ENCODE measurements around the gene LAMTOR2.
A peak's percentile ranks its signal among the peaks of the same experiment; 100 is the strongest.

LAMTOR2 gene

GRCh38 chr1:156083800-156084790, 29.5 kb downstream of the LAMTOR2 start:
- Histone ChIP-seq H3K4me1 (ENCODE audit: insufficient read depth, low read length) (peaks cover 22% of the 10 kb centered on the region), H3K9me3 (ENCODE audit: insufficient read depth, low read depth, low read length) (no peaks in the 10 kb centered on the region), H3K9ac (ENCODE audit: low read depth, low read length) (peak overlapping the region; percentile 68; the same call in 1 of the 2 replicates), H3K4me3 (ENCODE audit: low read length) (peak overlapping the region; percentile 97), H3K27ac (ENCODE audit: low read depth, low read length) (peak overlapping the region; percentile 51; the same call in 1 of the 2 replicates), H3K36me3 (ENCODE audit: insufficient read depth, low read length) (0 out of 2 replicates have a peak, but pooled peaks cover 4% of the 10 kb centered on the region), H3K27me3 (ENCODE audit: insufficient read depth, low read length) (no peaks in the 10 kb centered on the region)
- WGBS: 8% methylated on average over 5 of the region's 7 CpGs

DNA sequence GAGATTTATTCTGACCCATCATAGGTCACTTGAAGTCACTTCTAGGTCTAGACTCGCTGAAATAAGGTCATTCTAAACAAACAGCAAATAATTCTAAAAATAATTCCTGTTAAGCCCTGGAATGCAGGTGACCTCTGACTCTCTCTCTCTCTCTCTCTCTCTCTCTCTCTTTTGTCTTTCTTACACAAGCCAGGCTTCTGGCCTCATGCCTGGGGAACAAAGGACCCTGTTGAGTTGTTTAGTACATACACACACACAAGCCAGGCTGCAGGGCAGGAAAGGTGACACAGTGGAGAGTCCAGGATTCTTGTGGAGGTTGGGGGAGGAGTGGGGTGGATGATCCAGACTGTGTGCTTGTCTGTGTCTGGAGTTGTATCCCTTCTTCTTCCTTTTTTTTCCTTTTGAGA, 31.7 kb downstream of the LAMTOR2 start:
- no peak overlapping the region; the same call in 1 of the 2 replicates for H3K9ac ChIP-seq (ENCODE audit: low read depth, low read length)
- no peaks in the 10 kb centered on the region for H3K27me3 ChIP-seq (ENCODE audit: insufficient read depth, low read length)
- H3K36me3 ChIP-seq (ENCODE audit: insufficient read depth, low read length): no peaks in the 10 kb centered on the region
- H3K9me3 ChIP-seq (ENCODE audit: insufficient read depth, low read depth, low read length): no peaks in the 10 kb centered on the region
- 68% methylated on average over 1 of the region's 1 CpG for WGBS
- H3K4me1 ChIP-seq (ENCODE audit: insufficient read depth, low read length): peaks cover 19% of the 10 kb centered on the region
- no peak overlapping the region for H3K4me3 ChIP-seq (ENCODE audit: low read length)
- no peak overlapping the region for H3K27ac ChIP-seq (ENCODE audit: low read depth, low read length)

DNA sequence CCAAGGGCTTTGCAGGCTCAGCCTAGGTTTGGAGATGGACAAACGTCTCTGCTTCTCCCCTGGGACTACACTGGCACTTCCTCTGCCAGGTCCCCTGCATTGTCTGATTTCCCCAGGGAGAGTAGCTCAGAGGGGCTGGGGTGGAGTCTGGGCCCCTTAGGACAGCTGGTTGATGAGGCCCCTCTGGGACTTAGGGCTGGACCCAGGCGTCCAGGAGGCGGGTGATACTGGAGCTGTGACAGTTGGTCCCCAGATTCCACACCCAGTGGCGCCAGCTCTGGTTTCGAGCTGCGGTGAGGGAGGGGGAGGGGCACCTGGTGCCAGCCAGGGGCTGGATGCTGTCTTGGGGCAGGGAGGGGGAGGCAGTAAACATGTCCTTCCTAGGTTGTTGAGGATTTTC, 35.1 kb downstream of the LAMTOR2 start:
- peaks cover 12% of the 10 kb centered on the region for H3K36me3 ChIP-seq (ENCODE audit: insufficient read depth, low read length)
- no peaks in the 10 kb centered on the region for H3K27me3 ChIP-seq (ENCODE audit: insufficient read depth, low read length)
- no peak overlapping the region for H3K9ac ChIP-seq (ENCODE audit: low read depth, low read length)
- no peaks in the 10 kb centered on the region for H3K9me3 ChIP-seq (ENCODE audit: insufficient read depth, low read depth, low read length)
- H3K4me3 ChIP-seq (ENCODE audit: low read length): no peak overlapping the region
- WGBS: 84% methylated on average over 6 of the region's 6 CpGs
- H3K27ac ChIP-seq (ENCODE audit: low read depth, low read length): no peak overlapping the region
- peaks cover 14% of the 10 kb centered on the region for H3K4me1 ChIP-seq (ENCODE audit: insufficient read depth, low read length)

- H3K27ac ChIP-seq (ENCODE audit: low read depth, low read length): peak overlapping the region; percentile 0; the same call in 1 of the 2 replicates
- peaks cover 10% of the 10 kb centered on the region; the same call in 1 of the 2 replicates for H3K4me1 ChIP-seq (ENCODE audit: insufficient read depth, low read length)
- H3K9ac ChIP-seq (ENCODE audit: low read depth, low read length): no peak overlapping the region
- 54% methylated on average over 5 of the region's 5 CpGs for WGBS
- H3K27me3 ChIP-seq (ENCODE audit: insufficient read depth, low read length): no peaks in the 10 kb centered on the region
- no peak overlapping the region for H3K4me3 ChIP-seq (ENCODE audit: low read length)
- peaks cover 12% of the 10 kb centered on the region for H3K36me3 ChIP-seq (ENCODE audit: insufficient read depth, low read length)
- no peaks in the 10 kb centered on the region for H3K9me3 ChIP-seq (ENCODE audit: insufficient read depth, low read depth, low read length)
Observed at GRCh38 chr1:156090138-156090839, 35.7 kb downstream of the LAMTOR2 start.

DNA sequence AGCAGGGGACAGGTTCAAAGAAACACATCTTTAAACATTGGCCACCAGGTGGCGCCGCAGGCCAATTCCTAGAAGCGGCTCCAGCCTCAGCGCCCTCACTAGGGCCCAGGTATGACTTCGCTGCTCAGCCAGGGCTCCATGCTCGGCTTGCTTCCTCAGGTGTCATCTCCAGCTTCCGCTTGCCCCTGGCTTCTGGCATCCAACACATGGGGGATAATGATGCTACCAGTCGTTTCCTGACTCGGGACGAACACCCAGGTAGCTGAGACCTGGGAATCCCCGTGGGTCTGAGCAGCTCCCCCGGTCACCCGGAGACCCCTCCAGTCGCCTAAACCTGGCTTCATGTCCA, 36.2 kb downstream of the LAMTOR2 start:
- Histone ChIP-seq H3K9ac (ENCODE audit: low read depth, low read length) (no peak overlapping the region), H3K27ac (ENCODE audit: low read depth, low read length) (no peak overlapping the region)
- WGBS: 44% methylated on average over 14 of the region's 14 CpGs

DNA sequence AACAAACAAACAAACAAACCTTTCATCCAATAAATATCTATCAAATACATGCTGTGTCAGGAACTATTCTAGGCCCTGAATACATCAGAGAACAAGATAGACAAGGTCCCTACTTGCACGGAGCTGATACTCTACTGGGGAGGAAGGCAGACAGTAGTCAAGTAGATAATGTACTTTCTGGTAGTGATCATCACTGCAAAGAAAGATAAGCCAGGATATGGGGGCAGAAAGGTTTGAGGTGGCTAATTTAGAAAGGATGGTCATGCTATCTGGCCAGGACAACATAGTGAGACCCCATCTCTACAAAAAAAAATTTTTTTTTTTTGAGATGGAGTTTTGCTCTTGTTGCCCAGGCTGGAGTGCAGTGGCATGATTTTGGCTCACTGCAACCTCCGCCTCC, 37.0 kb downstream of the LAMTOR2 start:
- WGBS: 98% methylated on average over 2 of the region's 2 CpGs
- no peak overlapping the region for H3K27ac ChIP-seq (ENCODE audit: low read depth, low read length)
- H3K27me3 ChIP-seq (ENCODE audit: insufficient read depth, low read length): no peaks in the 10 kb centered on the region
- H3K4me1 ChIP-seq (ENCODE audit: insufficient read depth, low read length): peaks cover 8% of the 10 kb centered on the region; the same call in 1 of the 2 replicates
- H3K36me3 ChIP-seq (ENCODE audit: insufficient read depth, low read length): peaks cover 12% of the 10 kb centered on the region
- H3K4me3 ChIP-seq (ENCODE audit: low read length): no peak overlapping the region
- no peak overlapping the region for H3K9ac ChIP-seq (ENCODE audit: low read depth, low read length)
- H3K9me3 ChIP-seq (ENCODE audit: insufficient read depth, low read depth, low read length): no peaks in the 10 kb centered on the region

More for the DNA sequence above, 36.2 kb downstream of the LAMTOR2 start:
- Histone ChIP-seq H3K9me3 (ENCODE audit: insufficient read depth, low read depth, low read length) (no peaks in the 10 kb centered on the region), H3K27me3 (ENCODE audit: insufficient read depth, low read length) (no peaks in the 10 kb centered on the region), H3K4me3 (ENCODE audit: low read length) (no peak overlapping the region), H3K36me3 (ENCODE audit: insufficient read depth, low read length) (peaks cover 12% of the 10 kb centered on the region), H3K4me1 (ENCODE audit: insufficient read depth, low read length) (peaks cover 10% of the 10 kb centered on the region; the same call in 1 of the 2 replicates)

- Histone ChIP-seq H3K27ac (ENCODE audit: low read depth, low read length) (peak overlapping the region; percentile 53; the same call in 1 of the 2 replicates), H3K27me3 (ENCODE audit: insufficient read depth, low read length) (no peaks in the 10 kb centered on the region), H3K4me1 (ENCODE audit: insufficient read depth, low read length) (peaks cover 11% of the 10 kb centered on the region), H3K4me3 (ENCODE audit: low read length) (no peak overlapping the region), H3K9me3 (ENCODE audit: insufficient read depth, low read depth, low read length) (no peaks in the 10 kb centered on the region), H3K9ac (ENCODE audit: low read depth, low read length) (no peak overlapping the region), H3K36me3 (ENCODE audit: insufficient read depth, low read length) (peaks cover 12% of the 10 kb centered on the region)
- 94% methylated on average over 2 of the region's 3 CpGs for WGBS
Observed at GRCh38 chr1:156095906-156096508, 41.4 kb downstream of the LAMTOR2 start.

DNA sequence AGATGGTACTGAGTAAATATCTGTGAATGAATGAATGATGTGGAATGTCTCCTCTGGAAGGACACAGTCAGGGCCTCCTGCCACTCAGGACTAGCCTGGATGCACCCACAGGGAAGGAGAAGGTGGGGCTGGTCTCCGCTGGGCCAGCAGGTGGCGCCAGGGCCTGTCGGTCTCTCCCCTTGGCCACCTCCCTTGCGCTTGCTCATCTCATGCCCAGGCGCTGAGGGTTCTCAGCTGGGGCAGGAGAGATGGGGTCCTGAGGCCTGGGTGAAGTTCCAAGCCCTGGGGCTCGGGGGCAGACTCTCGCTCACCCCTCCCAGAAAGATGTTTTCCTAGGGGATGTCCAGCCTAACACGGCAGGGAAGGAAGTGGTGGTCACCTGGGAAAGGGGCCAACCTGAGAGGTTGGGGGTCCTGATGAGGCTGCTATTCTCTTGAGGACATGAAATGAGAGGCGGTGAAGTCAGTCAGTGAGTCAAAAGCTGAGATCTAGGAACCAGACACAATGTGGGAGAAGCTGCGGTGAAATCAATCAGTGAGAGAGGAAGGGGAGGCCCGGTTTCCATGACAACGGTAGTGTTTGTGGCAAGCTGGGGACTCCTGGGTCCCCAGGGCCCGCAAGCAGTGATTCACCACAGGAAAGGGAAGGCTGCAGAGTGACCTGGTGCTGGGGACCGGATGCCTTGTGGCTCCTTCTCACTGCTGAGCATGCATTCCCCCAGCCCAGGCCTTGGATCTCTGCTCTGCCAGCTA, 42.2 kb downstream of the LAMTOR2 start:
- Histone ChIP-seq H3K36me3 (ENCODE audit: insufficient read depth, low read length) (peaks cover 9% of the 10 kb centered on the region), H3K9ac (ENCODE audit: low read depth, low read length) (0 out of 2 replicates have a peak overlapping the region, but pooled peaks have one; percentile 16), H3K27ac (ENCODE audit: low read depth, low read length) (peak overlapping the region; percentile 53; the same call in 1 of the 2 replicates), H3K4me3 (ENCODE audit: low read length) (no peak overlapping the region), H3K27me3 (ENCODE audit: insufficient read depth, low read length) (no peaks in the 10 kb centered on the region), H3K9me3 (ENCODE audit: insufficient read depth, low read depth, low read length) (no peaks in the 10 kb centered on the region), H3K4me1 (ENCODE audit: insufficient read depth, low read length) (peaks cover 11% of the 10 kb centered on the region)
- 53% methylated on average over 14 of the region's 14 CpGs for WGBS

DNA sequence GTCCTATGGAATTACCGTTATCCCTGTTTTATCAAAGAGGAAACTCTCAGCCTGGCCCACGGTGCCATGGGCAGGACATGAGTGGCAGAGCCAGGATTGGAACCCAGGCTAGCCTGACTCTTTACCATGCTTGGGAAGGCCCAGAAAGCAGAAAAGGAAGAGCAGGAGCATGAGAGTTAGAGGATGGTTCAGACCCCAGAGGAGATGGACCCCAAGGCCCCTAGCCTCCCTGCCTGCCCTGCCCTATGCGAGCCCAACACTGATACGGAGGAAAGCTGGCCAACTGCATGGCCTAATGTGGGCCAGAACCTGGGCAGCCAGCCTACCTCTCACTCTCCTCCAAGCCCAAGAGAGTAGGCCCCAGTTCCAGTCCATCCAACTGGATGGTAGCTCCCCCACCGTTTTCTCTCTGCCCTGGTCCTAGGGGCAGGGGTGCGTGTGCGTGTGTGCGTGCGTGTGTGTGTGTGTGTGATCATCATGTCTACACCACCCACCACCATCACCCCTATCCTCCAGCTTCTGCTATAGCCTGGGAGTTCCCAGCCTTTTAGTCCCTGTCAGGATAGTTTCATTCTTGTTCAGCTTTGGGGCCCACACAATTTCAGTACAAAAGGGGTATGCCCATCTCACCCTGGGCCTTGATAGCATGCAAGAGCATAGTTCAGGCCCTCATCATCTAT, 43.1 kb downstream of the LAMTOR2 start:
- Histone ChIP-seq H3K27me3 (ENCODE audit: insufficient read depth, low read length) (no peaks in the 10 kb centered on the region), H3K4me1 (ENCODE audit: insufficient read depth, low read length) (peaks cover 11% of the 10 kb centered on the region), H3K36me3 (ENCODE audit: insufficient read depth, low read length) (peaks cover 9% of the 10 kb centered on the region), H3K4me3 (ENCODE audit: low read length) (no peak overlapping the region), H3K9me3 (ENCODE audit: insufficient read depth, low read depth, low read length) (no peaks in the 10 kb centered on the region), H3K27ac (ENCODE audit: low read depth, low read length) (no peak overlapping the region), H3K9ac (ENCODE audit: low read depth, low read length) (no peak overlapping the region)
- WGBS: 98% methylated on average over 9 of the region's 9 CpGs

- no peak overlapping the region for H3K27ac ChIP-seq (ENCODE audit: low read depth, low read length)
- peaks cover 3% of the 10 kb centered on the region for H3K36me3 ChIP-seq (ENCODE audit: insufficient read depth, low read length)
- H3K9me3 ChIP-seq (ENCODE audit: insufficient read depth, low read depth, low read length): no peaks in the 10 kb centered on the region
- H3K27me3 ChIP-seq (ENCODE audit: insufficient read depth, low read length): no peaks in the 10 kb centered on the region
- peaks cover 21% of the 10 kb centered on the region for H3K4me1 ChIP-seq (ENCODE audit: insufficient read depth, low read length)
- 72% methylated on average over 2 of the region's 2 CpGs for WGBS
- no peak overlapping the region for H3K4me3 ChIP-seq (ENCODE audit: low read length)
- H3K9ac ChIP-seq (ENCODE audit: low read depth, low read length): no peak overlapping the region
Observed at GRCh38 chr1:156098784-156099183, 44.2 kb downstream of the LAMTOR2 start.
